Measurements from ENCODE around the gene DAZL.
"Not testable (repeated sequence)": the region's sequence is repeated elsewhere in the genome, so short reads cannot be mapped to it uniquely, and the experiment has no call there.

The DAZL gene

GRCh38 chr3:16604887-16605602, at the start of gene DAZL:
Gene DAZL (minus strand): TSS chr3:16605423. CDS start chr3:16605205, 218 bp downstream.
- DNase-seq, result no peak

GRCh38 chr3:16654976-16655375, 49.8 kb upstream of the DAZL start:
- DNase-seq, result no peak

GRCh38 chr3:16653712-16654111, 48.5 kb upstream of the DAZL start:
- DNase-seq, result no peak

- no peak for DNase-seq
Observed at GRCh38 chr3:16647668-16648067, 42.4 kb upstream of the DAZL start.

- no peak for DNase-seq
Observed at GRCh38 chr3:16639806-16640205, 34.6 kb upstream of the DAZL start.

- DNase-seq, result no peak
Observed at GRCh38 chr3:16633948-16634347, 28.7 kb upstream of the DAZL start.

- no peak for DNase-seq
Observed at GRCh38 chr3:16632395-16632794, 27.2 kb upstream of the DAZL start.

- DNase-seq, result no peak
Observed at GRCh38 chr3:16618721-16619120, 13.5 kb upstream of the DAZL start.

GRCh38 chr3:16617155-16617554, 11.9 kb upstream of the DAZL start:
- DNase-seq, result not testable (repeated sequence)

- no peak for DNase-seq
Observed at GRCh38 chr3:16616083-16616482, 10.9 kb upstream of the DAZL start.

- no peak for DNase-seq
Observed at GRCh38 chr3:16614033-16615031, 9.1 kb upstream of the DAZL start.

- DNase-seq, result no peak
Observed at GRCh38 chr3:16609927-16610580, 4.8 kb upstream of the DAZL start.

- no peak for DNase-seq
Observed at GRCh38 chr3:16608816-16609215, 3.6 kb upstream of the DAZL start.

- DNase-seq, result no peak
Observed at GRCh38 chr3:16607718-16608117, 2.5 kb upstream of the DAZL start.

GRCh38 chr3:16606398-16606797, 1.2 kb upstream of the DAZL start:
- no peak for DNase-seq

GRCh38 chr3:16605966-16606365, 743 bp upstream of the DAZL start:
- DNase-seq, result no peak

- no peak for DNase-seq
Observed at GRCh38 chr3:16604433-16604832, 790 bp downstream of the DAZL start.

- DNase-seq, result no peak
Observed at GRCh38 chr3:16601537-16602005, 3.7 kb downstream of the DAZL start.

- DNase-seq, result peak; percentile 17 to 69
Observed at GRCh38 chr3:16600780-16601536, 4.3 kb downstream of the DAZL start.

GRCh38 chr3:16599694-16600093, 5.5 kb downstream of the DAZL start:
- no peak for DNase-seq

- DNase-seq, result no peak
Observed at GRCh38 chr3:16596352-16597032, 8.7 kb downstream of the DAZL start.

GRCh38 chr3:16595778-16596177, 9.4 kb downstream of the DAZL start:
- DNase-seq, result no peak
